Measurements from ENCODE around the gene MFN2. TPM values are rescaled to one million over a fixed set of nuclear protein-coding genes. Genes with fewer than 3 reads are reported as not detected.

The MFN2 gene
- total and polyA plus RNA-seq, 9 of the 15 experiments (the other 6 are each of a cell fraction or from before 2014, with no cell fraction given) = 10.5 to 158 (median 87.1) TPM

- TF ChIP-seq GTF3C2 (IDR thresholded peaks at IDR 0.05; ENCODE audit: borderline replicate concordance, extremely low read depth, insufficient read length) = no peak
- TF ChIP-seq, protein P1, sequence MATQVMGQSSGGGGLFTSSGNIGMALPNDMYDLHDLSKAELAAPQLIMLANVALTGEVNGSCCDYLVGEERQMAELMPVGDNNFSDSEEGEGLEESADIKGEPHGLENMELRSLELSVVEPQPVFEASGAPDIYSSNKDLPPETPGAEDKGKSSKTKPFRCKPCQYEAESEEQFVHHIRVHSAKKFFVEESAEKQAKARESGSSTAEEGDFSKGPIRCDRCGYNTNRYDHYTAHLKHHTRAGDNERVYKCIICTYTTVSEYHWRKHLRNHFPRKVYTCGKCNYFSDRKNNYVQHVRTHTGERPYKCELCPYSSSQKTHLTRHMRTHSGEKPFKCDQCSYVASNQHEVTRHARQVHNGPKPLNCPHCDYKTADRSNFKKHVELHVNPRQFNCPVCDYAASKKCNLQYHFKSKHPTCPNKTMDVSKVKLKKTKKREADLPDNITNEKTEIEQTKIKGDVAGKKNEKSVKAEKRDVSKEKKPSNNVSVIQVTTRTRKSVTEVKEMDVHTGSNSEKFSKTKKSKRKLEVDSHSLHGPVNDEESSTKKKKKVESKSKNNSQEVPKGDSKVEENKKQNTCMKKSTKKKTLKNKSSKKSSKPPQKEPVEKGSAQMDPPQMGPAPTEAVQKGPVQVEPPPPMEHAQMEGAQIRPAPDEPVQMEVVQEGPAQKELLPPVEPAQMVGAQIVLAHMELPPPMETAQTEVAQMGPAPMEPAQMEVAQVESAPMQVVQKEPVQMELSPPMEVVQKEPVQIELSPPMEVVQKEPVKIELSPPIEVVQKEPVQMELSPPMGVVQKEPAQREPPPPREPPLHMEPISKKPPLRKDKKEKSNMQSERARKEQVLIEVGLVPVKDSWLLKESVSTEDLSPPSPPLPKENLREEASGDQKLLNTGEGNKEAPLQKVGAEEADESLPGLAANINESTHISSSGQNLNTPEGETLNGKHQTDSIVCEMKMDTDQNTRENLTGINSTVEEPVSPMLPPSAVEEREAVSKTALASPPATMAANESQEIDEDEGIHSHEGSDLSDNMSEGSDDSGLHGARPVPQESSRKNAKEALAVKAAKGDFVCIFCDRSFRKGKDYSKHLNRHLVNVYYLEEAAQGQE (IDR thresholded peaks at IDR 0.05; ENCODE audit: borderline replicate concordance) = peak; percentile 89
- TF ChIP-seq, protein P1 (CRISPR knock-in tag; IDR thresholded peaks at IDR 0.05; ENCODE audit: low read depth) = no peak
- no peak for TF ChIP-seq ILF3 (IDR thresholded peaks at IDR 0.05; ENCODE audit: borderline replicate concordance)
- peak; percentile 14; the same call in 1 of the 2 replicates for TF ChIP-seq ATF3 (IDR thresholded peaks at IDR 0.05)
- no peak for TF ChIP-seq ATF3 (CRISPR knock-in tag; conservative IDR thresholded peaks at IDR 0.05)
- no peak for TF ChIP-seq MBD2 (IDR thresholded peaks at IDR 0.05; ENCODE audit: borderline replicate concordance, low read depth)
- TF ChIP-seq KDM5B (IDR thresholded peaks at IDR 0.05; ENCODE audit: insufficient replicate concordance, low read depth, low read length) = no peak
- TF ChIP-seq POLR3G (IDR thresholded peaks at IDR 0.05; ENCODE audit: extremely low read depth, insufficient read length, insufficient replicate concordance) = no peak
- no peak for TF ChIP-seq CHCHD3 (CRISPR knock-in tag; IDR thresholded peaks at IDR 0.05)
- TF ChIP-seq SMARCA5 (IDR thresholded peaks at IDR 0.05) = peak; percentile 82
- no peak for TF ChIP-seq CXXC5 (CRISPR knock-in tag; IDR thresholded peaks at IDR 0.05)
- no peak for TF ChIP-seq PHF21A (IDR thresholded peaks at IDR 0.05; ENCODE audit: borderline replicate concordance, low read depth)
- no peak for TF ChIP-seq ZNF124 (CRISPR knock-in tag; IDR thresholded peaks at IDR 0.05)
- TF ChIP-seq, protein P2, sequence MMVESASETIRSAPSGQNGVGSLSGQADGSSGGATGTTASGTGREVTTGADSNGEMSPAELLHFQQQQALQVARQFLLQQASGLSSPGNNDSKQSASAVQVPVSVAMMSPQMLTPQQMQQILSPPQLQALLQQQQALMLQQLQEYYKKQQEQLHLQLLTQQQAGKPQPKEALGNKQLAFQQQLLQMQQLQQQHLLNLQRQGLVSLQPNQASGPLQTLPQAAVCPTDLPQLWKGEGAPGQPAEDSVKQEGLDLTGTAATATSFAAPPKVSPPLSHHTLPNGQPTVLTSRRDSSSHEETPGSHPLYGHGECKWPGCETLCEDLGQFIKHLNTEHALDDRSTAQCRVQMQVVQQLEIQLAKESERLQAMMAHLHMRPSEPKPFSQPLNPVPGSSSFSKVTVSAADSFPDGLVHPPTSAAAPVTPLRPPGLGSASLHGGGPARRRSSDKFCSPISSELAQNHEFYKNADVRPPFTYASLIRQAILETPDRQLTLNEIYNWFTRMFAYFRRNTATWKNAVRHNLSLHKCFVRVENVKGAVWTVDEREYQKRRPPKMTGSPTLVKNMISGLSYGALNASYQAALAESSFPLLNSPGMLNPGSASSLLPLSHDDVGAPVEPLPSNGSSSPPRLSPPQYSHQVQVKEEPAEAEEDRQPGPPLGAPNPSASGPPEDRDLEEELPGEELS (CRISPR knock-in tag; IDR thresholded peaks at IDR 0.05; ENCODE audit: borderline replicate concordance) = no peak
These were observed 35.9 kb downstream of the MFN2 start (continued) for GRCh38 chr1:12016182-12016581.
